ENCODE data around the gene MSL2.

DNA sequence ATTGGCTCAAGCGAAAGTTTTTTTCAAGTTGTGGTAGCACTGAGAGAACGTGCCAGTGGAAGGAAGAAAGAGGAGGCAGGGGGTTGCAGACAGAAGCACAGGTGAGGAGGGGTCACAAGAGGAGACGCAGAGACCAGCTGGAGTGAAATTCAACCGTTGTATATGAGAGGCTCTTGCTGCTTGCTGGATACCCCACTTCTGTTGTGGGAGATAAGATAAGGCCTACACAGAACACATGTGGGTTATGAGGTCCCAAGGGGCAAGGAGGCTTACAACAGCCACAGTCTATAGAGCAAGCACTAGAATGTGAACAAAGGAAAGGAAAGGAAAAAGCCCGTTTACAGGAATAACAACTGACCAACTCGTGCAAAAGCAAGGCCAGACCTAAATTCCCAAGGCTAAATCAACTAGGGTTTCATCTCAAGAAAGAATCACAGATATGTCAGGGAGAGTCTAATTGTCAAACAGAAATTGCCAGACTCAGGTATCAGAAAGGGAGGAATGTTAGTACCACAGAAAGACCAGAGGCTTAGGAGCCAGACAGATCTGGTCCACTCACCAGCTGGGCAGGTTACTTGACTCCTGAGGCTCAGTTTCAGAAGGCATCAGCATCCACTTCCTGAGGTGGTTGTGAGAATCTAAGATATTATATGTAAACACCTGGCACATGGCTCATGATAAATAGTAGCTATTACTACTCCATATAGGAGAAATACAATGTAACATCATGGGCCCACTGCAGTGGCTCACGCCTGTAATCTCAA is 60.9 kb downstream of the MSL2 start:
- no peak for TF ChIP-seq ZNF274 (IDR thresholded peaks at IDR 0.05; ENCODE audit: low read depth, low read length)
- no peak for TF ChIP-seq SUZ12 (IDR thresholded peaks at IDR 0.05; ENCODE audit: extremely low read depth, insufficient read depth, insufficient read length)
- TF ChIP-seq YY1 (IDR thresholded peaks at IDR 0.05; ENCODE audit: insufficient read depth, insufficient read length): no peak
